Posterior cingulate gyrus (tissue), 11 donors: Measurements from ENCODE around the gene TIMP3.

Experiments
- DNase-seq, 10 donors: peaks; one replicate each; pipeline versions ENCODE4 v3.0.0 to v3.0.0-alpha.2; 2020 to 2021; ENCODE audit warnings: mixed read lengths in 3 of 10
- intact Hi-C: fragments of 100-400 bp; cut with DNase I; formaldehyde crosslinking; loops from one replicate; pipeline ENCODE4 v1.15.1; 2023

The TIMP3 gene

GRCh38 chr22:32804531-32805360, 3.2 kb downstream of the TIMP3 start:
- intact Hi-C loops, result no loop called here
- DNase-seq, result no peak

- DNase-seq, result no peak
- intact Hi-C loops, result no loop called here
Measured at GRCh38 chr22:32805361-32805881, 3.9 kb downstream of the TIMP3 start.

- DNase-seq, result no peak
- intact Hi-C loops, result no loop called here
Measured at GRCh38 chr22:32806296-32806695, 4.8 kb downstream of the TIMP3 start.

- DNase-seq, result no peak
- intact Hi-C loops, result no loop called here
Measured at GRCh38 chr22:32808038-32808445, 6.5 kb downstream of the TIMP3 start.

- intact Hi-C loops, result no loop called here
- DNase-seq, result no peak
Measured at GRCh38 chr22:32809786-32810554, 8.5 kb downstream of the TIMP3 start.

GRCh38 chr22:32810555-32811133, 9.1 kb downstream of the TIMP3 start:
- no peak for DNase-seq
- intact Hi-C loops, result no loop called here

- intact Hi-C loops, result no loop called here
- no peak for DNase-seq
Measured at GRCh38 chr22:32811788-32812545, 10.5 kb downstream of the TIMP3 start.

GRCh38 chr22:32814285-32814860, 12.9 kb downstream of the TIMP3 start:
- intact Hi-C loops, result no loop called here
- DNase-seq, result no peak

GRCh38 chr22:32815059-32815458, 13.6 kb downstream of the TIMP3 start:
- intact Hi-C loops, result no loop called here
- DNase-seq, result no peak

- no peak for DNase-seq
- intact Hi-C loops, result no loop called here
Measured at GRCh38 chr22:32815943-32816342, 14.4 kb downstream of the TIMP3 start.

- no peak for DNase-seq
- intact Hi-C loops, result no loop called here
Measured at GRCh38 chr22:32817137-32817730, 15.7 kb downstream of the TIMP3 start.

GRCh38 chr22:32818446-32819115, 17.1 kb downstream of the TIMP3 start:
- intact Hi-C loops, result no loop called here
- no peak for DNase-seq

- intact Hi-C loops, result no loop called here
- no peak for DNase-seq
Measured at GRCh38 chr22:32819120-32819519, 17.6 kb downstream of the TIMP3 start.

- no peak for DNase-seq
Measured at GRCh38 chr22:32820131-32821119, 18.9 kb downstream of the TIMP3 start.

GRCh38 chr22:32822179-32822877, 20.8 kb downstream of the TIMP3 start:
- intact Hi-C loops, result loop anchor here (10.0 kb wide), 1 partner anchor 162 kb away; no protein-coding TSS in a partner anchor
- no peak for DNase-seq

More at GRCh38 chr22:32820131-32821119, 18.9 kb downstream of the TIMP3 start:
- intact Hi-C loops, result loop anchor here (10.0 kb wide), 1 partner anchor 164 kb away; no protein-coding TSS in a partner anchor

- DNase-seq, result no peak
- intact Hi-C loops, result loop anchor here (10.0 kb wide), 1 partner anchor 162 kb away; no protein-coding TSS in a partner anchor
Measured at GRCh38 chr22:32823024-32823730, 21.7 kb downstream of the TIMP3 start.
